GM23338 (cell line): ENCODE data around the gene DUS2. TPM values are rescaled to one million over a fixed set of nuclear protein-coding genes. Genes with fewer than 3 reads are reported as not detected.

Experiments used
- ATAC-seq: fragments of 200-7000 bp; cut with Tn5 transposase; 3 replicates; pipeline ENCODE4 v1.9.1; 2020
- DNase-seq: peaks from one replicate; pipeline ENCODE4 v3.0.0-alpha.2; 2015; ENCODE audit warnings: low spot score
- H2AFZ ChIP-seq: fragments of 200-600 bp; sonication (generic); 2 replicates; pipeline ENCODE4 v1.8.0; 2016; ENCODE audit warnings: antibody characterized with exemption, mild to moderate bottlenecking, moderate library complexity
- H3F3A ChIP-seq: fragments of 200-600 bp; sonication (generic); replicated peaks from 2 replicates; pipeline ENCODE4 v1.8.0; 2017; ENCODE audit warnings: antibody characterized with exemption, mixed run types, low read depth
- H3K27ac ChIP-seq: fragments of 200-600 bp; sonication (generic); 2 replicates; pipeline ENCODE4 v1.6.1; 2016; ENCODE audit warnings: low read depth
- H3K27me3 ChIP-seq: fragments of 200-600 bp; sonication (generic); 2 replicates; pipeline ENCODE4 v1.8.0; 2016; ENCODE audit warnings: mild to moderate bottlenecking, mixed run types, moderate library complexity; ENCODE audit not compliant: insufficient read depth
- H3K36me3 ChIP-seq: fragments of 200-600 bp; sonication (generic); 2 replicates; pipeline ENCODE4 v1.8.0; 2016; ENCODE audit warnings: mild to moderate bottlenecking; ENCODE audit not compliant: insufficient read depth
- H3K4me1 ChIP-seq: fragments of 200-600 bp; sonication (generic); 2 replicates; pipeline ENCODE4 v1.8.0; 2016; ENCODE audit warnings: mild to moderate bottlenecking, moderate library complexity; ENCODE audit not compliant: insufficient read depth
- H3K4me2 ChIP-seq: fragments of 200-600 bp; sonication (generic); 2 replicates; pipeline ENCODE4 v1.7.1; 2017; ENCODE audit warnings: mixed run types
- H3K4me3 ChIP-seq: fragments of 200-600 bp; sonication (generic); 2 replicates; pipeline ENCODE4 v1.6.1; 2016; ENCODE audit warnings: mixed run types
- H3K79me2 ChIP-seq: fragments of 200-600 bp; sonication (generic); replicated peaks from 2 replicates; pipeline ENCODE4 v1.8.0; 2017; ENCODE audit warnings: mild to moderate bottlenecking; ENCODE audit not compliant: insufficient read depth
- H3K9me2 ChIP-seq: fragments of 200-600 bp; sonication (generic); 2 replicates; pipeline ENCODE4 v1.8.0; 2017; ENCODE audit not compliant: insufficient read depth
- H4K20me1 ChIP-seq: fragments of 200-600 bp; sonication (generic); replicated peaks from 2 replicates; pipeline ENCODE4 v1.8.0; 2017; ENCODE audit warnings: mild to moderate bottlenecking; ENCODE audit not compliant: insufficient read depth
- H3K27ac Mint-ChIP-seq: 2 replicates; pipeline ENCODE4 v1.8.0; 2020; ENCODE audit warnings: inconsistent platforms, mild to moderate bottlenecking, moderate library complexity, mixed read lengths
- H3K27me3 Mint-ChIP-seq: 3 replicates; pipeline ENCODE4 v1.8.0; 2022; ENCODE audit warnings: low read depth, mild to moderate bottlenecking, moderate library complexity, mixed read lengths, inconsistent platforms; ENCODE audit not compliant: insufficient read depth, poor library complexity
- H3K36me3 Mint-ChIP-seq: 3 replicates; pipeline ENCODE4 v1.8.0; 2021; ENCODE audit warnings: low read depth, mild to moderate bottlenecking, inconsistent platforms, moderate library complexity, mixed read lengths
- H3K4me1 Mint-ChIP-seq: 3 replicates; pipeline ENCODE4 v1.8.0; 2020; ENCODE audit warnings: mild to moderate bottlenecking, inconsistent platforms, mixed read lengths
- H3K4me3 Mint-ChIP-seq: 3 replicates; pipeline ENCODE4 v1.8.0; 2021; ENCODE audit warnings: moderate library complexity, mild to moderate bottlenecking, inconsistent platforms, mixed read lengths
- H3K9me3 Mint-ChIP-seq: 3 replicates; pipeline ENCODE4 v1.8.0; 2020; ENCODE audit warnings: moderate library complexity, mild to moderate bottlenecking, inconsistent platforms, mixed read lengths
- ETS1 ChIP-seq: IDR thresholded peaks from 2 replicates; pipeline ENCODE4 v1.6.1; 2016; ENCODE audit warnings: antibody characterized with exemption
- EZH2 ChIP-seq: fragments of 200-600 bp; sonication (generic); IDR thresholded peaks from one replicate; pipeline ENCODE4 v1.8.0; 2017; ENCODE audit warnings: antibody characterized with exemption, mild to moderate bottlenecking, low read depth; ENCODE audit not compliant: unreplicated experiment
- JUNB ChIP-seq: IDR thresholded peaks from one replicate; pipeline ENCODE4 v1.6.1; 2016; ENCODE audit warnings: antibody characterized with exemption; ENCODE audit not compliant: unreplicated experiment
- REST ChIP-seq: IDR thresholded peaks from one replicate; pipeline ENCODE4 v1.6.1; 2018; ENCODE audit warnings: antibody characterized with exemption; ENCODE audit not compliant: unreplicated experiment
- STAT1 ChIP-seq: IDR thresholded peaks from one replicate; pipeline ENCODE4 v1.6.1; 2016; ENCODE audit warnings: antibody characterized with exemption; ENCODE audit not compliant: unreplicated experiment
- ZNF114 ChIP-seq: fragments of 250-450 bp; sonication (Bioruptor Pico); IDR thresholded peaks from 2 replicates; pipeline ENCODE4 v1.5.0; 2020; ENCODE audit warnings: mild to moderate bottlenecking, moderate library complexity
- ZNF331 ChIP-seq: fragments of 250-450 bp; sonication (Bioruptor Pico); IDR thresholded peaks from 2 replicates; pipeline ENCODE4 v1.5.0; 2020; ENCODE audit warnings: low read depth, mild to moderate bottlenecking, moderate library complexity
- polyA plus RNA-seq: library from polyadenylated mRNA; unstranded; fragments of >200 nt; fragmentation: Nextera tagmentation; extraction: Ambion mirVana; gene quantifications from 2 replicates; pipeline ENCODE4 v1.2.1, GENCODE V29; 2016
- total RNA-seq: library from RNA; depleted of rRNA; stranded (reverse); fragments of >200 nt; shearing (Covaris generic); gene quantifications from 2 replicates; pipeline ENCODE4 v1.2.3, GENCODE V29; 2014
- TF ChIP-seq, protein P1 (sequence below): fragments of 250-450 bp; sonication (Bioruptor Pico); IDR thresholded peaks from 2 replicates; pipeline ENCODE4 v1.5.0; 2020; ENCODE audit warnings: mild to moderate bottlenecking, moderate library complexity

DUS2 gene
- total and polyA plus RNA-seq, 2 experiments from 2014 or later, result 13.3 to 26.4 TPM

- Histone ChIP-seq H3K27ac (no peak overlapping the region), H3K4me3 (no peak overlapping the region), H3K36me3 (no peaks in the 10 kb centered on the region), H3K27me3 (no peaks in the 10 kb centered on the region), H3K79me2 (no peaks in the 10 kb centered on the region), H2AFZ (no peak overlapping the region), H4K20me1 (no peaks in the 10 kb centered on the region; the same call in none of the 2 replicates), H3K9me2 (no peaks in the 10 kb centered on the region), H3K4me2 (no peak overlapping the region), H3F3A (0 out of 2 replicates have a peak, but pooled peaks cover 2% of the 10 kb centered on the region), H3K4me1 (no peaks in the 10 kb centered on the region)
- TF ChIP-seq JUNB (no peak), EZH2 (no peak), ZNF114 (CRISPR knock-in tag) (no peak)
- Mint-ChIP-seq H3K9me3 (no peaks in the 10 kb centered on the region), H3K27ac (no peak overlapping the region), H3K36me3 (peaks cover 37% of the 10 kb centered on the region), H3K4me1 (no peaks in the 10 kb centered on the region), H3K4me3 (no peak overlapping the region), H3K27me3 (peaks cover 9% of the 10 kb centered on the region)
- DNase-seq, result no peak
- ATAC-seq, result no peak
These were observed 47.2 kb downstream of the DUS2 start for GRCh38 chr16:68070249-68070730.

DNA sequence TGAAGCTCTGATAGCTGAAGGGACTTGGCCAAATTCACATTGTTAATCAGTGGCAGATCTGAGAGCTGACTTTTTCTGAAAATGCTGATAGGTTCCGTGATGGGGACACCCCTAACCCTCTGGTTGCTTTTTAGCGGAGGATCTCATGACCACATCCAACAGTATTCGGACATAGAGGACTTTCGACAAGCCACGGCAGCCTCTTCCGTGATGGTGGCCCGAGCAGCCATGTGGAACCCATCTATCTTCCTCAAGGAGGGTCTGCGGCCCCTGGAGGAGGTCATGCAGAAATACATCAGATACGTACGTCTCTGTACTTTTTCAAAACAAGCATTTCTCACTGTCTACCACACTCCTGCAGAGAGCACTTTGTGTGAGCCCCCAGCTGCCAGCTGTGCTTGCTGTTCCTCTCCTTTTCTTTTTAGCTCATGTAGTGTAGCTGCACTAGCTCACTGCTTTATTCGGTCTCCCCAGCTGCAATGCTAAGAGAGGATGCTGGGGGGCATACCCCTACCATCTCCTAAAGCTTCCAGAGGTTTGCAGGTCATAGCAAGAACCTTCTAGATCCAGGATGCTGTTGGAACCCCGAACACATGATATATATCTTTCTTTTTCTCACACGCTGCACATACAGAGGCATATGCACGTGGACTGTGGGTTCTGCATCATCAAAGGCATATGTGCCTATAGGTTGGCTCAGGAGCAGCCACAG, 47.9 kb downstream of the DUS2 start:
- Histone ChIP-seq H3K27me3 (no peaks in the 10 kb centered on the region), H3K36me3 (no peaks in the 10 kb centered on the region), H3K9me2 (no peaks in the 10 kb centered on the region), H3K4me2 (no peak overlapping the region), H3K27ac (no peak overlapping the region), H2AFZ (no peak overlapping the region), H4K20me1 (no peaks in the 10 kb centered on the region; the same call in none of the 2 replicates), H3F3A (no peaks in the 10 kb centered on the region), H3K79me2 (no peaks in the 10 kb centered on the region), H3K4me3 (no peak overlapping the region), H3K4me1 (no peaks in the 10 kb centered on the region)
- H3K27me3 Mint-ChIP-seq, result peaks cover 7% of the 10 kb centered on the region
- H3K9me3 Mint-ChIP-seq, result no peaks in the 10 kb centered on the region
- DNase-seq (no peak), ATAC-seq (no peak)
- H3K36me3 Mint-ChIP-seq, result peaks cover 37% of the 10 kb centered on the region
- no peak for TF ChIP-seq ZNF331 (CRISPR knock-in tag)
- TF ChIP-seq ETS1, result no peak
- TF ChIP-seq STAT1, result no peak
- TF ChIP-seq ZNF114 (CRISPR knock-in tag), result no peak
- TF ChIP-seq, protein P1, sequence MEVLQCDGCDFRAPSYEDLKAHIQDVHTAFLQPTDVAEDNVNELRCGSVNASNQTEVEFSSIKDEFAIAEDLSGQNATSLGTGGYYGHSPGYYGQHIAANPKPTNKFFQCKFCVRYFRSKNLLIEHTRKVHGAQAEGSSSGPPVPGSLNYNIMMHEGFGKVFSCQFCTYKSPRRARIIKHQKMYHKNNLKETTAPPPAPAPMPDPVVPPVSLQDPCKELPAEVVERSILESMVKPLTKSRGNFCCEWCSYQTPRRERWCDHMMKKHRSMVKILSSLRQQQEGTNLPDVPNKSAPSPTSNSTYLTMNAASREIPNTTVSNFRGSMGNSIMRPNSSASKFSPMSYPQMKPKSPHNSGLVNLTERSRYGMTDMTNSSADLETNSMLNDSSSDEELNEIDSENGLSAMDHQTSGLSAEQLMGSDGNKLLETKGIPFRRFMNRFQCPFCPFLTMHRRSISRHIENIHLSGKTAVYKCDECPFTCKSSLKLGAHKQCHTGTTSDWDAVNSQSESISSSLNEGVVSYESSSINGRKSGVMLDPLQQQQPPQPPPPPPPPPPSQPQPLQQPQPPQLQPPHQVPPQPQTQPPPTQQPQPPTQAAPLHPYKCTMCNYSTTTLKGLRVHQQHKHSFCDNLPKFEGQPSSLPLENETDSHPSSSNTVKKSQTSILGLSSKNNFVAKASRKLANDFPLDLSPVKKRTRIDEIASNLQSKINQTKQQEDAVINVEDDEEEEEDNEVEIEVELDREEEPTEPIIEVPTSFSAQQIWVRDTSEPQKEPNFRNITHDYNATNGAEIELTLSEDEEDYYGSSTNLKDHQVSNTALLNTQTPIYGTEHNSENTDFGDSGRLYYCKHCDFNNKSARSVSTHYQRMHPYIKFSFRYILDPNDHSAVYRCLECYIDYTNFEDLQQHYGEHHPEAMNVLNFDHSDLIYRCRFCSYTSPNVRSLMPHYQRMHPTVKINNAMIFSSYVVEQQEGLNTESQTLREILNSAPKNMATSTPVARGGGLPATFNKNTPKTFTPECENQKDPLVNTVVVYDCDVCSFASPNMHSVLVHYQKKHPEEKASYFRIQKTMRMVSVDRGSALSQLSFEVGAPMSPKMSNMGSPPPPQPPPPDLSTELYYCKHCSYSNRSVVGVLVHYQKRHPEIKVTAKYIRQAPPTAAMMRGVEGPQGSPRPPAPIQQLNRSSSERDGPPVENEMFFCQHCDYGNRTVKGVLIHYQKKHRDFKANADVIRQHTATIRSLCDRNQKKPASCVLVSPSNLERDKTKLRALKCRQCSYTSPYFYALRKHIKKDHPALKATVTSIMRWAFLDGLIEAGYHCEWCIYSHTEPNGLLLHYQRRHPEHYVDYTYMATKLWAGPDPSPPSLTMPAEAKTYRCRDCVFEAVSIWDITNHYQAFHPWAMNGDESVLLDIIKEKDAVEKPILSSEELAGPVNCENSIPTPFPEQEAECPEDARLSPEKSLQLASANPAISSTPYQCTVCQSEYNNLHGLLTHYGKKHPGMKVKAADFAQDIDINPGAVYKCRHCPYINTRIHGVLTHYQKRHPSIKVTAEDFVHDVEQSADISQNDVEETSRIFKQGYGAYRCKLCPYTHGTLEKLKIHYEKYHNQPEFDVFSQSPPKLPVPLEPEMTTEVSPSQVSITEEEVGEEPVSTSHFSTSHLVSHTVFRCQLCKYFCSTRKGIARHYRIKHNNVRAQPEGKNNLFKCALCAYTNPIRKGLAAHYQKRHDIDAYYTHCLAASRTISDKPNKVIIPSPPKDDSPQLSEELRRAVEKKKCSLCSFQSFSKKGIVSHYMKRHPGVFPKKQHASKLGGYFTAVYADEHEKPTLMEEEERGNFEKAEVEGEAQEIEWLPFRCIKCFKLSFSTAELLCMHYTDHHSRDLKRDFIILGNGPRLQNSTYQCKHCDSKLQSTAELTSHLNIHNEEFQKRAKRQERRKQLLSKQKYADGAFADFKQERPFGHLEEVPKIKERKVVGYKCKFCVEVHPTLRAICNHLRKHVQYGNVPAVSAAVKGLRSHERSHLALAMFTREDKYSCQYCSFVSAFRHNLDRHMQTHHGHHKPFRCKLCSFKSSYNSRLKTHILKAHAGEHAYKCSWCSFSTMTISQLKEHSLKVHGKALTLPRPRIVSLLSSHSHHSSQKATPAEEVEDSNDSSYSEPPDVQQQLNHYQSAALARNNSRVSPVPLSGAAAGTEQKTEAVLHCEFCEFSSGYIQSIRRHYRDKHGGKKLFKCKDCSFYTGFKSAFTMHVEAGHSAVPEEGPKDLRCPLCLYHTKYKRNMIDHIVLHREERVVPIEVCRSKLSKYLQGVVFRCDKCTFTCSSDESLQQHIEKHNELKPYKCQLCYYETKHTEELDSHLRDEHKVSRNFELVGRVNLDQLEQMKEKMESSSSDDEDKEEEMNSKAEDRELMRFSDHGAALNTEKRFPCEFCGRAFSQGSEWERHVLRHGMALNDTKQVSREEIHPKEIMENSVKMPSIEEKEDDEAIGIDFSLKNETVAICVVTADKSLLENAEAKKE, result no peak
- TF ChIP-seq EZH2, result no peak
- no peak for TF ChIP-seq REST
- no peaks in the 10 kb centered on the region for H3K4me1 Mint-ChIP-seq
- H3K27ac Mint-ChIP-seq, result no peak overlapping the region
- no peak overlapping the region for H3K4me3 Mint-ChIP-seq
